Progenitor cell of endocrine pancreas (in vitro differentiated cells): ENCODE results near the gene FPGS. TPM values are rescaled to one million over a fixed set of nuclear protein-coding genes. Genes with fewer than 3 reads are reported as not detected.

Experiments used
- DNase-seq: peaks from one replicate; pipeline ENCODE4 v3.0.0; 2021; ENCODE audit warnings: low spot score; ENCODE audit not compliant: unreplicated experiment
- H3K27ac Mint-ChIP-seq: 2 replicates; pipeline ENCODE4 v1.8.0; 2021; ENCODE audit warnings: mild to moderate bottlenecking, moderate library complexity, mixed read lengths
- H3K27me3 Mint-ChIP-seq: 2 replicates; pipeline ENCODE4 v1.8.0; 2021; ENCODE audit warnings: mixed read lengths
- H3K36me3 Mint-ChIP-seq: 2 replicates; pipeline ENCODE4 v1.8.0; 2022; ENCODE audit warnings: mixed read lengths; ENCODE audit not compliant: insufficient read depth
- H3K4me1 Mint-ChIP-seq: 2 replicates; pipeline ENCODE4 v1.8.0; 2021; ENCODE audit warnings: low read depth, mixed read lengths
- H3K4me3 Mint-ChIP-seq: 2 replicates; pipeline ENCODE4 v1.8.0; 2021; ENCODE audit warnings: low read depth, mild to moderate bottlenecking, moderate library complexity, mixed read lengths
- H3K9me3 Mint-ChIP-seq: 2 replicates; pipeline ENCODE4 v1.8.0; 2021; ENCODE audit warnings: low read depth, mixed read lengths
- CTCF ChIP-seq: fragments of 200-600 bp; sonication (generic); IDR thresholded peaks from one replicate; pipeline ENCODE4 v1.5.0; 2021; ENCODE audit warnings: antibody characterized with exemption, mild to moderate bottlenecking; ENCODE audit not compliant: unreplicated experiment
- microRNA-seq: library from miRNA; unstranded; fragments of <30 nt; microRNA quantifications from one replicate; pipeline ENCODE4 v1.1.0, GENCODE V29; 2020; ENCODE audit warnings: borderline number of aligned reads; ENCODE audit not compliant: unreplicated experiment
- total RNA-seq: library from RNA; stranded (reverse); gene quantifications from 2 replicates; pipeline ENCODE4 v1.2.1, GENCODE V29; 2021

Gene FPGS
- total RNA-seq, 1 donor from 2014 or later, result 75.0 TPM

DNA sequence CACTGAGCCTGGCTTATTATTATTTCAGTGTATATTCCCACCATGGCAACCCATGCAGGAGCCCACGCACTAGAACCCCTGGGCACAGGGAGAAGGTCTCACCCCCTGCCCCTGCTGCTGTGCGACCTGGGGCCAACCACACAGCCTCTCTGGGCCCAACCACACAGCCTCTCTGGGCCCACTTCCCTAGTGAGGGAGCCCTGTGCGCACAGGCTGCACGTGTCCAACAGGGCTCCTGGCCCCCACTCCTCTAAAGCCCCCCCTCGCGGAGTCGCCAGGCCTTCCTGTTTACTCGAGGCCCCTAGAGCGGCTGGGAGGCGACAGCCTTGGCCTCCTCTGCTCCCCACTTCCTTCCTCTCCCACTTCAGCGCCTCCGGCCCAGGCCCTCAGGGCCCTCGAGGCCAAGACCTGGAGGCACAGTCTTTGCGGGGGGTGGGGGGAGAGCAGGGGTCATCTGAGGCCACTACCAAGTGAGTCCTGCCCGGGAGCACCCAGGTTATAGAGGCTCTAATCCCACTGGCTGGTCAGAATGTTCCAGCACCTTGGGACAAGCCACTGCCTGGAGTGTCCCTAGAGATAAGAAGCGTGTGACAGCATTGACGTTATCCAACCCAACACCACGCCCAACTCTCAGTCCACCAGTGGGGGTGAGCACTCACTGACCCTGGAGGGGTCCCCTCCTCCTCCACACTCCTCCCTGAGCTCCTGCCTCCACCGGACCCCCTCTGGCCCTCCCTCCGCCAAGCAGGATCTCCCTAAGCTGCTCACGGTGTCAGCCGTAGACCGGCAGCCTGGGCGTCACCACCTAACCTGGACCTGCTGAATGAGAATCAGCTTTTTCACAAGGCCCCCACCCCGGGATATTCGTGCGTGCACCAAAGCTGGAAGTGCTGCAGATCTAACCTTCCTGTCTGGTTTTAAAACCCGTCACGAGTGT lies 59.7 kb downstream of the FPGS start:
- DNase-seq, result no peak
- H3K27ac Mint-ChIP-seq, result no peak overlapping the region
- no peaks in the 10 kb centered on the region for H3K27me3 Mint-ChIP-seq
- TF ChIP-seq CTCF, result no peak
- H3K9me3 Mint-ChIP-seq, result no peaks in the 10 kb centered on the region
- peaks cover 14% of the 10 kb centered on the region for H3K4me1 Mint-ChIP-seq
- H3K4me3 Mint-ChIP-seq, result no peak overlapping the region
- H3K36me3 Mint-ChIP-seq, result no peaks in the 10 kb centered on the region

- no peak for DNase-seq
- Mint-ChIP-seq H3K9me3 (no peaks in the 10 kb centered on the region), H3K27ac (no peak overlapping the region), H3K36me3 (no peaks in the 10 kb centered on the region), H3K4me3 (no peak overlapping the region), H3K4me1 (peaks cover 11% of the 10 kb centered on the region), H3K27me3 (no peaks in the 10 kb centered on the region)
- no peak for TF ChIP-seq CTCF
These were observed 60.5 kb downstream of the FPGS start for GRCh38 chr9:127863191-127863621.

Small RNA genes lying within 50 kb of the gene (microRNA-seq; reads per million reads assigned to microRNA genes)
- gene MIR2861 (not detected), gene MIR3960 (not detected)

Other genes with a start within 250 kb of the FPGS start
- gene STXBP1, start 190.6 kb upstream of the FPGS start, total RNA-seq, result 23.4 and 24.8 TPM in 2 replicates
- 1.2 and 1.3 TPM in 2 replicates for gene CFAP157, start 95.9 kb upstream of the FPGS start, total RNA-seq
- 11.3 and 11.9 TPM in 2 replicates for gene PTRH1, start 87.2 kb upstream of the FPGS start, total RNA-seq
- gene TTC16, start 86.8 kb upstream of the FPGS start, total RNA-seq, result 0.07 TPM in 1 of 2 replicates, not detected in the other
- 21.8 and 24.2 TPM in 2 replicates for gene TOR2A, start 67.6 kb upstream of the FPGS start, total RNA-seq
- 2.0 and 2.6 TPM in 2 replicates for gene SH2D3C, start 24.2 kb upstream of the FPGS start, total RNA-seq
- gene CDK9, start 16.8 kb upstream of the FPGS start, total RNA-seq, result 90.9 and 100 TPM in 2 replicates
- 0.64 and 0.91 TPM in 2 replicates for gene ENG, start 51.8 kb downstream of the FPGS start, total RNA-seq
- gene AK1, start 74.8 kb downstream of the FPGS start, total RNA-seq, result 46.2 and 46.5 TPM in 2 replicates
- 31.1 and 36.7 TPM in 2 replicates for gene ST6GALNAC6, start 96.7 kb downstream of the FPGS start, total RNA-seq
- 7.0 and 7.7 TPM in 2 replicates for gene ST6GALNAC4, start 114.2 kb downstream of the FPGS start, total RNA-seq
- gene PIP5KL1, start 127.9 kb downstream of the FPGS start, total RNA-seq, result 3.4 and 3.6 TPM in 2 replicates
- 34.0 and 37.7 TPM in 2 replicates for gene DPM2, start 135.0 kb downstream of the FPGS start, total RNA-seq
- gene EEIG1, start 178.1 kb downstream of the FPGS start, total RNA-seq, result 48.2 and 54.1 TPM in 2 replicates